ENCODE data around the gene VAMP8. TPM values are rescaled to one million over a fixed set of nuclear protein-coding genes. Genes with fewer than 3 reads are reported as not detected.
"Not testable (repeated sequence)": the region's sequence is repeated elsewhere in the genome, so short reads cannot be mapped to it uniquely, and the experiment has no call there.

The VAMP8 gene
- total and polyA plus RNA-seq, 2 of the 8 experiments (the other 6 are each of a cell fraction or from before 2014, with no cell fraction given): 34.4 to 69.7 TPM

- H2BK20ac ChIP-seq (ENCODE audit: low read length); H3K23ac ChIP-seq (ENCODE audit: insufficient read length); H3K27ac ChIP-seq (ENCODE audit: low read depth, low read length); H3K23me2 ChIP-seq (ENCODE audit: low read depth, low read length); H3K4me1 ChIP-seq (replicated peaks in 1 of 4; ENCODE audit: control insufficient read depth in 3 of 4, insufficient read depth in 4 of 4, low read length in 3 of 4); H4K8ac ChIP-seq (ENCODE audit: extremely low read depth, insufficient read depth, low read length); H2AFZ ChIP-seq (ENCODE audit: low read length); H3K18ac ChIP-seq (ENCODE audit: extremely low read depth, low read length); H3K9me3 ChIP-seq (ENCODE audit: insufficient read depth in 2 of 2, low read depth in 1 of 2, low read length in 1 of 2); H4K5ac ChIP-seq (ENCODE audit: insufficient read length, low read depth, low read length); H4K91ac ChIP-seq (replicated peaks; ENCODE audit: insufficient read length, low read length); H2BK12ac ChIP-seq (ENCODE audit: low read depth, low read length); H4K20me1 ChIP-seq (replicated peaks in 1 of 2; ENCODE audit: control insufficient read depth in 1 of 2, insufficient read depth in 2 of 2, low read length in 2 of 2); H2BK120ac ChIP-seq (replicated peaks; ENCODE audit: low read depth, low read length); H2BK5ac ChIP-seq (ENCODE audit: low read depth, low read length); FAIRE-seq; H3K14ac ChIP-seq (ENCODE audit: insufficient read length); H3K56ac ChIP-seq (replicated peaks; ENCODE audit: insufficient read length, low read depth, low read length); H3K79me1 ChIP-seq (ENCODE audit: low read depth, low read length); H3K4ac ChIP-seq (replicated peaks; ENCODE audit: insufficient read length, low read depth, low read length); DNase-seq (ENCODE audit: low read depth in 1 of 2, low spot score in 2 of 2); H3K27me3 ChIP-seq (replicated peaks in 1 of 4; ENCODE audit: control insufficient read depth in 3 of 4, extremely low read depth in 1 of 4, insufficient read depth in 3 of 4, low read length in 3 of 4); H2BK15ac ChIP-seq (ENCODE audit: low read length); H2AK5ac ChIP-seq (ENCODE audit: low read depth, low read length): not testable (repeated sequence)
- Histone ChIP-seq H3K4me2 (ENCODE audit: insufficient read depth in 1 of 2, low read depth in 2 of 2, low read length in 2 of 2) (peak overlapping the region; percentile 75 to 88; a peak in 3 of 4 replicates), H3K79me2 (ENCODE audit: control insufficient read depth in 1 of 2, insufficient read depth in 2 of 2, low read length in 2 of 2) (peaks cover 11 to 33% of the 10 kb centered on the region in 2 experiments), H3K4me3 (ENCODE audit: extremely low read depth in 1 of 4, insufficient read depth in 2 of 4, low read depth in 3 of 4, low read length in 4 of 4) (peak overlapping the region in 2 of 4 experiments; percentile 96 to 97; a peak in 2 of 8 replicates), H3K9ac (replicated peaks in 1 of 4; ENCODE audit: extremely low read depth in 1 of 4, low read depth in 3 of 4, low read length in 3 of 4) (peak overlapping the region in 1 of 4 experiments; percentile 48; a peak in 2 of 7 replicates), H3K36me3 (ENCODE audit: control insufficient read depth in 2 of 4, insufficient read depth in 4 of 4, low read length in 3 of 4) (peaks cover 13 to 41% (median 21%) of the 10 kb centered on the region in 4 experiments)
- 96% methylated on average over 4 of the region's 5 CpGs; no CpG with 5 or more reads in 1 of the 2 experiments for WGBS, 2 experiments (ENCODE audit: extremely low coverage in 1 of 2, insufficient coverage in 1 of 2, insufficient read length in 1 of 2, insufficient replicate concordance in 2 of 2, low coverage in 1 of 2, low lambda C conversion rate in 2 of 2, missing lambda C conversion rate in 1 of 2)
- POLR2A ChIA-PET (ENCODE audit: partially characterized antibody): interaction anchor here (0.7 to 7.9 kb wide), 7 partner anchors 8 to 198 kb away, joined by 3 to 95 read pairs (median 4); partner anchors contain the start of genes MAT2A and TMEM150A
- CTCF ChIA-PET (ENCODE audit: partially characterized antibody): interaction anchor here (2.0 kb wide), 1 partner anchor 20 kb away, joined by 5 read pairs; no protein-coding TSS in a partner anchor
Measured at GRCh38 chr2:85617723-85618122, 40.3 kb downstream of the VAMP8 start.

Data from H1 (cell line).